ENCODE results near the gene OR2L5. TPM values are rescaled to one million over a fixed set of nuclear protein-coding genes. Genes with fewer than 3 reads are reported as not detected.

Gene OR2L5
- total RNA-seq, 4 donors from 2014 or later: not detected

DNA sequence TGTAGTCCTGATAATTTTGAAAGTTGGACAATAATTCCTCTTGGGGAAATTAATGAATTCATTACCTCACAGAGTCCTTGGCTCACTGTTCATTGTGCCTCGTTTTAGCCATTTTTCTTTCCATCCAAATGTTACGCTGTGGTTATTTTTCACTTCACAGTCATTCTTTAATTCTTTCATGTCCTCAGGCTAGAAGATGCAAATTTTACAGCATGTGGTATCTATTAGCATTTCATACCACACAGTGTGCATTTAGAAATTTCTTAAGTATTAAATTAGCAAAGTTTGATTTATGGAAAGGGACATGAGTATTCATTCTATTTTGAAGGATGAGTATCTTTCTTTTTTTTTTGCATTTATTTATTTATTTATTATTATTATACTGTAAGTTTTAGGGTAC is 51.6 kb downstream of the OR2L5 start:
- Histone ChIP-seq H3K36me3 (no peaks in the 10 kb centered on the region), H3K27me3 (no peaks in the 10 kb centered on the region), H3K9me3 (no peaks in the 10 kb centered on the region), H3K27ac (replicated peaks in 1 of 4) (no peak overlapping the region), H3K4me3 (no peak overlapping the region), H3K4me1 (no peaks in the 10 kb centered on the region)
- no peak for DNase-seq (ENCODE audit: extremely low spot score)
- intact Hi-C loops (cut with DNase I): no loop called here
- WGBS: 76% methylated on average over 2 of the region's 2 CpGs
- TF ChIP-seq POLR2AphosphoS5 (IDR thresholded peaks at IDR 0.05) (no peak), POLR2A (IDR thresholded peaks at IDR 0.05; ENCODE audit: low read depth) (no peak), EP300 (IDR thresholded peaks at IDR 0.05) (no peak)
- TF ChIP-seq, protein P1, sequence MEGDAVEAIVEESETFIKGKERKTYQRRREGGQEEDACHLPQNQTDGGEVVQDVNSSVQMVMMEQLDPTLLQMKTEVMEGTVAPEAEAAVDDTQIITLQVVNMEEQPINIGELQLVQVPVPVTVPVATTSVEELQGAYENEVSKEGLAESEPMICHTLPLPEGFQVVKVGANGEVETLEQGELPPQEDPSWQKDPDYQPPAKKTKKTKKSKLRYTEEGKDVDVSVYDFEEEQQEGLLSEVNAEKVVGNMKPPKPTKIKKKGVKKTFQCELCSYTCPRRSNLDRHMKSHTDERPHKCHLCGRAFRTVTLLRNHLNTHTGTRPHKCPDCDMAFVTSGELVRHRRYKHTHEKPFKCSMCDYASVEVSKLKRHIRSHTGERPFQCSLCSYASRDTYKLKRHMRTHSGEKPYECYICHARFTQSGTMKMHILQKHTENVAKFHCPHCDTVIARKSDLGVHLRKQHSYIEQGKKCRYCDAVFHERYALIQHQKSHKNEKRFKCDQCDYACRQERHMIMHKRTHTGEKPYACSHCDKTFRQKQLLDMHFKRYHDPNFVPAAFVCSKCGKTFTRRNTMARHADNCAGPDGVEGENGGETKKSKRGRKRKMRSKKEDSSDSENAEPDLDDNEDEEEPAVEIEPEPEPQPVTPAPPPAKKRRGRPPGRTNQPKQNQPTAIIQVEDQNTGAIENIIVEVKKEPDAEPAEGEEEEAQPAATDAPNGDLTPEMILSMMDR (IDR thresholded peaks at IDR 0.05): no peak

DNA sequence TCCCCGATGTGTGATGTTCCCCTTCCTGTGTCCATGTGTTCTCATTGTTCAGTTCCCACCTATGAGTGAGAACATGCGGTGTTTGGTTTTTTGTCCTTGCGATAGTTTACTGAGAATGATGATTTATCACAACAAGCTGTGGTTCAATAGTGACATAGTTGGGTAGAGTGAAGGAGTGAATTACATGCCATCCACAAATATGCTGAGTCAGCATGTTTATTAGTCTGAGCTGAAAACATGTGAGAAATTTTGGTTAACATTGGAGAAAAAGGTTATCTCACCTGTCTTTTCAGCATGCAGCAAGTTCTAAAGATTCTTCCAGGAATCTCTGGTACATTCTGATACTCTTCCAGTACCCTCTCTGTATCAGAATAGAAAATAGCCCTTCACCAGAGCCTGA is 52.1 kb downstream of the OR2L5 start:
- no peak overlapping the region for H3K27ac ChIP-seq (replicated peaks in 1 of 4)
- 89% methylated on average over 3 of the region's 3 CpGs for WGBS
- H3K27me3 ChIP-seq: no peaks in the 10 kb centered on the region
- DNase-seq (ENCODE audit: extremely low spot score): no peak
- H3K4me3 ChIP-seq: no peak overlapping the region
- no peaks in the 10 kb centered on the region for H3K9me3 ChIP-seq
- H3K4me1 ChIP-seq: no peaks in the 10 kb centered on the region
- intact Hi-C loops (cut with DNase I): no loop called here
- no peaks in the 10 kb centered on the region for H3K36me3 ChIP-seq
- TF ChIP-seq EP300 (IDR thresholded peaks at IDR 0.05) (no peak), POLR2A (IDR thresholded peaks at IDR 0.05; ENCODE audit: low read depth) (no peak), POLR2AphosphoS5 (IDR thresholded peaks at IDR 0.05) (no peak)
- TF ChIP-seq, protein P1 (IDR thresholded peaks at IDR 0.05): no peak

Small RNAs within 50 kb of the gene (small RNA-seq; reads per million reads assigned to genes)
- 0 reads per million in 3 donors for gene RF00019

Other genes with a start within 250 kb of the OR2L5 start
- gene OR14A16, start 189.5 kb upstream of the OR2L5 start, total RNA-seq: not detected
- not detected for gene OR11L1, start 171.8 kb upstream of the OR2L5 start, total RNA-seq
- 1 to 10 TPM in 2 of 4 donors, under 1 TPM in 2; 0.42 to 7.3 (median 1.9) TPM for gene TRIM58, start 156.5 kb upstream of the OR2L5 start, total RNA-seq
- gene OR2W3, start 118.1 kb upstream of the OR2L5 start, total RNA-seq: 1 to 10 TPM in 1 of 4 donors, under 1 TPM in 2, not detected in 1; 0.34 to 1.9 (median 0.83) TPM
- not detected for gene OR2T8, start 93.4 kb upstream of the OR2L5 start, total RNA-seq
- gene OR2AJ1, start 88.8 kb upstream of the OR2L5 start, total RNA-seq: not detected
- gene OR2L8, start 64.8 kb upstream of the OR2L5 start, total RNA-seq: not detected
- gene OR2AK2, start 48.4 kb upstream of the OR2L5 start, total RNA-seq: not detected
- gene OR2L2, start 16.4 kb downstream of the OR2L5 start, total RNA-seq: not detected
- gene OR2L3, start 33.2 kb downstream of the OR2L5 start, total RNA-seq: not detected
- gene OR2L13, start 81.5 kb downstream of the OR2L5 start, total RNA-seq: not detected
- not detected for gene OR2M5, start 131.5 kb downstream of the OR2L5 start, total RNA-seq
- not detected for gene OR2M2, start 161.2 kb downstream of the OR2L5 start, total RNA-seq
- gene OR2M3, start 183.6 kb downstream of the OR2L5 start, total RNA-seq: not detected
- gene OR2M4, start 217.8 kb downstream of the OR2L5 start, total RNA-seq: not detected

Data from esophagus muscularis mucosa (tissue), 4 donors.